Fibroblast of the aortic adventitia (primary cell): ENCODE results near the gene ETFA. TPM values are rescaled to one million over a fixed set of nuclear protein-coding genes. Genes with fewer than 3 reads are reported as not detected.

Experiments
- DNase-seq: peaks from one replicate; pipeline ENCODE4 v3.0.0-alpha.2; 2010; ENCODE audit warnings: low read depth
- H3K4me3 ChIP-seq: 2 replicates; pipeline ENCODE4 v1.5.1; 2011; ENCODE audit warnings: low read depth, mild to moderate bottlenecking, control low read depth, low read length, moderate library complexity
- CTCF ChIP-seq: IDR thresholded peaks from 2 replicates; pipeline ENCODE4 v1.5.1; 2011; ENCODE audit warnings: mild to moderate bottlenecking, low read length, control low read depth, inconsistent platforms; ENCODE audit not compliant: insufficient read depth
- total RNA-seq: library from RNA; depleted of rRNA; stranded (reverse); fragments of >200 nt; gene quantifications from 2 replicates; pipeline ENCODE4 v1.2.3, GENCODE V29; 2012; ENCODE audit warnings: low replicate concordance

Gene ETFA
- total RNA-seq, 1 donor = 87.8 TPM

GRCh38 chr15:76168237-76168984 lies 142.9 kb downstream of the ETFA start:
- TF ChIP-seq CTCF = no peak
- DNase-seq = no peak
- H3K4me3 ChIP-seq = no peak overlapping the region

- no peak overlapping the region for H3K4me3 ChIP-seq
- TF ChIP-seq CTCF = no peak
- no peak for DNase-seq
Observed at GRCh38 chr15:76165951-76166350, 145.3 kb downstream of the ETFA start.

Other genes starting within 250 kb of the ETFA start
- gene ISL2, start 25.3 kb upstream of the ETFA start, total RNA-seq = 0.45 TPM in 1 of 2 replicates, not detected in the other